GM15510 (cell line): ENCODE results near the gene ACSM3.
A peak's percentile ranks its signal among the peaks of the same experiment; 100 is the strongest.

Source experiments
- POLR2A ChIP-seq: IDR thresholded peaks from 3 replicates; pipeline ENCODE4 v1.6.1; 2011; ENCODE audit warnings: borderline replicate concordance; ENCODE audit not compliant: insufficient read length; ENCODE audit errors: extremely low read depth

The ACSM3 gene

GRCh38 chr16:20789130-20789529, 25.3 kb downstream of the ACSM3 start:
- TF ChIP-seq POLR2A, result no peak

DNA sequence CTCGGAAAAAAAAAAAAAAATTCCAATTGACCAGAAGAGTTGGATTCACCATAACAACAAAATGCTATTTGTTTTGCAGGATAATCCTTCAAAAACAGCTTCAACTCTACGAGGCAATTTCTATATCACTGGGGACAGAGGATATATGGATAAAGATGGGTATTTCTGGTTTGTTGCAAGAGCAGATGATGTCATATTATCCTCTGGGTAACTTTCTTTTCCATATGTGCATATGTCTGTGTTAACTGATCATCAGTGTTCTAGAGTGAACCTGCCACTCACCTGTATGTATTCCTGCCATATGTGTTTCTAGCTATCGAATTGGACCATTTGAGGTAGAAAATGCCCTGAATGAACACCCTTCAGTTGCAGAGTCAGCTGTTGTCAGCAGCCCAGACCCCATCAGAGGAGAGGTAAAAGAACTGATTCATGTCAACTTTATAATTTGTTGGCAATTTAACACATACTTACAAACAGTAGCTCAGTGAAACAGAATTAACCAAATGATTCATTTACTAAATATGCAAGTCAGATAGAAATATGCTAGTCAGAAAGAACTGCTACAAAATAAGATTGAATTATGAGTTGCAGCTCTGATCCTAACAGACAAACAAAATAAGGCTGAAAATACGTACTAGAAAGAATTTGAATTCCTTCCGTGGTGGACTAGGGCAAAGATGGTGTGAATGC, 28.3 kb downstream of the ACSM3 start:
- TF ChIP-seq POLR2A, result no peak

DNA sequence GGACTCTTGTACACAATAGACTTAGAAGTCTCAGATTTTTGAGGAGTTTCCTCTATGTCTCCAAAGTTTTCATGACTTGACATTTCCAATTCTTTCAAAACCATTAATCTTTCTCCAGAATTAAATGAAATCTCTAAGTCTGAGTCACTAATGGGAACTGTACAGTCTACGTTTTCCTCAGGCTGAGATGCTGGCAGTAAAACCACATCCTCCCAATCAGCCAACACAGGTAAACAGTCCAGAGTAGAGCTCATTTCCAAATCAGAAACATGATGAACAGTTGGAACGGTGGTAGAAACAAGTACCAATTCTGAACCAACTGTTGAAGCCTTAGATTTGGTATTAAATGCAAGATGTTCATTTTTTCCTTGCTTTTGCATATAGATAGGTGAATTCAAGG, 34.5 kb downstream of the ACSM3 start:
- no peak for TF ChIP-seq POLR2A

GRCh38 chr16:20799599-20799998, 35.8 kb downstream of the ACSM3 start:
- TF ChIP-seq POLR2A, result no peak

DNA sequence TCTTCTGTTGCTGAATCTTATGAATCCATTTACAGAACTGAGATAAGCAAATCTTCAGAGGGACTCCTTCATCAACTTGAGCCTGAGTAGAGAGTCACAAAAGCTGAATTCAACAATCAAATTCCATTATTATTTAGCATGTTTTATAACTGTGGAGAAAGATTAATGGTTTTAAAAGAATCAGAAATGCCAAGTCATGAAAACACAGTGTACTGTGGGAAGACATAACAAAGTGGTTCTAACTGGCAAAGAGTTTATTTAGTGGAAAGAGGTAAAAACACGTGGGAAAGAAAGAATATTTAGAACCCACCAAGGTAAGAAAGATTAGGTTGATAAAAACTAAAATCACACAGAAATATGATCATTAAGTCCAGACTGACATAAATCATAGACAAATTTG, 37.5 kb downstream of the ACSM3 start:
- TF ChIP-seq POLR2A, result no peak

DNA sequence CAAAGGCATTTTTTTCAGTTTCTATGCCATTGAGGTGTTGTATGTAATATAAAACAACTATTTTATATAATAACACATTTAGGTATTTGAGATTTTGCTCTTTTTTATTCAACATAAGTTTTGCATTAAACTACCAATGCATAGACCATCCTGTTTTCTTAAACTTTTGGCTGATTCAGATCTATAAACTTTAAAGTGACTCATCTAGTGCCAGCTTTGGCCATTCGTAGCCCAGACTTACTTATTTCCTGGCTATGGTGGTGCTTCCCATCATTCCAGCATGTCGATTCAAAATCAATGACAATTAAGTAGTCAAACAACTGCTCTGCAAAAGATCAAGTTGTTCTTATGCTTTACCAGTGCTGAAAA, 39.4 kb downstream of the ACSM3 start:
- TF ChIP-seq POLR2A, result no peak

- no peak for TF ChIP-seq POLR2A
These were observed 39.9 kb downstream of the ACSM3 start for GRCh38 chr16:20803561-20804214.

DNA sequence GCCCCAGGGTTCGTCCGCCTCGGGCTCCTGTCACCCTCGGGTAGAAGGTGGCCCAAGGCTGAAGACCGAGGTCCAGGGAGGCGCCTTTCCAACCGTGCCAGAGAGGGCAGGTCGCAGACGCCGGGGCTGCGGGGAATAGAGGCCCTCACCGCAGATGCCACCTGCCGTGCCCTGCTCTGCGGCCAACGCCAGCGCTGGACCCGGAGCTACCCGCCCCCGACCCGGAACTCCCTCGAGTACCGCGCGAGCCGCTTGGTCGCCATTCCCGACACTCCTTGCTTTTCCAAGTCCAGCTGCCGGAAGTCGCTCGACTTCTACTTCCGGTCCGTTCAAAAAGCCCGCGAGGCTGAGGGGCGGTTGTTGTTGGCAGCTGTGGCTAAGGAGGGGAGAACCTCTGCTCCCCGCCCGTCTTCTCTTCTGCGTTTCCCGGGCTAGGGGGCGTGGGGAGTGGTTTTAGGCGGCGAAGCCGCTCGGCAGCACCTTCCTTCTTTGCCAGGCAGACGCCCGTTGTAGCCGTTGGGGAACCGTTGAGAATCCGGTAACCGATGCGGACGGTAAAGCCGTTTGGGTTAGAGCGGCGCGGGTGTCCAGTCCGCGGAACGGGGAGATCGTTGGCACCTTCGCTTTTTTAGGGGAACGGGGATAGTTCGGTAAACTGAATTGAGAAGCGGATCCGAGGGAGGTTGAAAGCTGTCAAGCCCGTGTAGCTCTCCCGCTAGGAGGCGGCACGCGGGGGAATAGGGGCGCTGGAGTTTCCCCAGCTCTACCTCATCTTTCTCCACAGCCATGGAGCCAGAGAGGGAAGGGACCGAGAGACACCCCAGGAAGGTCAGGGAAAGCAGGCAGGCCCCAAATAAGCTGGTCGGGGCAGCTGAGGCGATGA, 42.6 kb downstream of the ACSM3 start, which contains the start of the genes ERI2 and REXO5:
Gene ERI2, minus strand, starts transcription at position 305 of the 883 bp plus-strand sequence. Its CDS starts 42 bp downstream, at position 263.
Gene REXO5, plus strand, starts transcription at position 360 of the 883 bp plus-strand sequence. Its CDS starts 427 bp downstream, at position 787.
- peak; percentile 85 for TF ChIP-seq POLR2A

DNA sequence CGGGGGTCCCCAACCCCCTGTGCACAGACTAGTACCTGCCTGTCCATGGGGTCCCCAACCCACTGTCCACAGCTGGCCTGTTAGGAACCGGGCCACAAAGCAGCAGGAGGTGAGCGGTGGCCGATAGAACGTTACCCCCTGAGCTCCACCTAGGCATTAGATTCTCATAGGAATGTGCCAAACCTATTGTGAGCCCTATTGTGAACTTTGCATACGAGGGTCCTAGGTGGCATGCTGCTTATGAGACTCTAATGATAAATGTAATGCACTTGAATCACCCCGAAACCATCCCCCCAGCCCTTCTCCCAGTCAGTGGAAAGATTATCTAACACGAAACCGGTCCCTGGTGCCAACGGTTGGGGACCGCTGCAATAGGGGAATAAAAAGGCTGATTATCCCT, 44.0 kb downstream of the ACSM3 start:
- TF ChIP-seq POLR2A, result no peak

GRCh38 chr16:20811889-20812439, 48.1 kb downstream of the ACSM3 start:
- TF ChIP-seq POLR2A, result no peak

GRCh38 chr16:20812510-20812909, 48.7 kb downstream of the ACSM3 start:
- TF ChIP-seq POLR2A, result no peak

DNA sequence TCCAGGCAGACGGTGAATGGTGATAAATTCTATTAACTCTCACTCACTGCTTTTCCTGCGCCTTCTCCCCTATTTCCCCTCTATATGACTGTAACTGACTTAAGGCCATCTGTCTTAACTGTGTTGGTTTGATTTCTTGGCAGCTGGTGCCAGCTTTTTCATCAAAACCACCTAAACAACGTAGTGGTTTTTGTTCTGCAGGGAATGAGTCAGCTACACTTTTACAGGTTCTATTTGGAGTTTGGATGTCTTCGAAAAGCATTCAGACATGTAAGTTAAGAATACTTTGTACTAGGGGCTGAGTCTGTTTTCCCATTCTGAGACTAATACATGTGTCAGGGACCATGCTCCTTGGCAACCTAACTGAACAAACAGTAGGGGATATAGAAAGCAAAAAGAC, 51.0 kb downstream of the ACSM3 start:
- no peak for TF ChIP-seq POLR2A

GRCh38 chr16:20818929-20819585, 55.2 kb downstream of the ACSM3 start:
- TF ChIP-seq POLR2A, result no peak

DNA sequence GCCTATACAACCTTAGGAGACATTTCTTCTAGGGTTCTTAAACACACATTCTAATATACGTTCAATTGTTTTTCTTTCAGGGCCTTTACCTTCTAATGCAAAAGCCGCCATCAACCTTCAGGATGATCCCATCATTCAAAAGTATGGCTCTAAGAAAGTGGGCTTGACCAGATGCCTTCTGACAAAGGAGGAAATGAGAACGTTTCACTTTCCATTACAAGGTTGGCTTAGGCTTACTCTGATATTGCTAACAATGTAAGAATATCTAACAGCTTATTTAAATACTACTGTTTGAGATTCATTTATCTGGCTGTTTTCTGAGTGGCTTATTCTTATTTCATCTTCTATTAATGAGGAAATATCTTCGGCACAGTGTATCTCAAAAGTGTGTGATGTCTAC, 57.9 kb downstream of the ACSM3 start:
- no peak for TF ChIP-seq POLR2A
